Keratinocyte (primary cell): Measurements from ENCODE around the gene HDX. TPM values are rescaled to one million over a fixed set of nuclear protein-coding genes. Genes with fewer than 3 reads are reported as not detected.
"Not testable (repeated sequence)": the region's sequence is repeated elsewhere in the genome, so short reads cannot be mapped to it uniquely, and the experiment has no call there.

Experiments used
- DNase-seq: peaks from one replicate; pipeline ENCODE4 v3.0.0-alpha.2; 2011; ENCODE audit warnings: low read depth, missing footprints, low spot score
- FAIRE-seq: peaks from 2 replicates; lab custom pipeline; 2011; peaks lifted over from hg19 to GRCh38; lab: Jason Lieb, UNC
- H2AFZ ChIP-seq: 2 replicates; pipeline ENCODE4 v1.6.0; 2012; ENCODE audit warnings: low read length, control low read depth, inconsistent platforms; ENCODE audit not compliant: control insufficient read depth
- H3K27ac ChIP-seq: 2 replicates; pipeline ENCODE4 v1.5.1; 2011; ENCODE audit warnings: low read length; ENCODE audit not compliant: control insufficient read depth, insufficient read depth
- H3K27me3 ChIP-seq: 3 replicates; pipeline ENCODE4 v1.6.0; 2011; ENCODE audit warnings: low read length; ENCODE audit not compliant: control insufficient read depth, insufficient read depth; ENCODE audit errors: extremely low read depth
- H3K36me3 ChIP-seq, 2 experiments: 2 replicates in 1 of 2; 3 replicates in 1 of 2; pipeline ENCODE4 v1.5.1; 2011; ENCODE audit warnings: low read length in 2 of 2, mild to moderate bottlenecking in 1 of 2; ENCODE audit not compliant: control insufficient read depth in 2 of 2, insufficient read depth in 2 of 2; ENCODE audit errors: extremely low read depth in 1 of 2
- H3K4me1 ChIP-seq: 3 replicates; pipeline ENCODE4 v1.5.1; 2011; ENCODE audit warnings: low read length; ENCODE audit not compliant: control insufficient read depth, insufficient read depth; ENCODE audit errors: extremely low read depth
- H3K4me2 ChIP-seq: 3 replicates; pipeline ENCODE4 v1.6.0; 2011; ENCODE audit warnings: low read depth, low read length; ENCODE audit not compliant: control insufficient read depth, insufficient read depth; ENCODE audit errors: extremely low read depth
- H3K4me3 ChIP-seq, 3 experiments: fragments of 200-600 bp in 1 of 3; sonication (generic) in 1 of 3; 2 replicates in 2 of 3; 3 replicates in 1 of 3; pipeline ENCODE4 v1.5.1; 2011 to 2016; ENCODE audit warnings: low read length in 3 of 3, mild to moderate bottlenecking in 3 of 3, control low read depth in 2 of 3, inconsistent platforms in 1 of 3, low read depth in 1 of 3, mixed read lengths in 1 of 3, mixed run types in 1 of 3, moderate library complexity in 1 of 3; ENCODE audit not compliant: control insufficient read depth in 2 of 3, insufficient read depth in 2 of 3; ENCODE audit errors: extremely low read depth in 1 of 3
- H3K79me2 ChIP-seq: 2 replicates; pipeline ENCODE4 v1.6.0; 2012; ENCODE audit warnings: low read length; ENCODE audit not compliant: control insufficient read depth, insufficient read depth
- H3K9ac ChIP-seq: 3 replicates; pipeline ENCODE4 v1.6.0; 2011; ENCODE audit warnings: low read length; ENCODE audit not compliant: control insufficient read depth, insufficient read depth; ENCODE audit errors: extremely low read depth
- H3K9me1 ChIP-seq: 3 replicates; pipeline ENCODE4 v1.6.0; 2011; ENCODE audit warnings: low read length; ENCODE audit not compliant: control insufficient read depth, insufficient read depth; ENCODE audit errors: extremely low read depth
- H3K9me3 ChIP-seq: 2 replicates; pipeline ENCODE4 v1.5.1; 2012; ENCODE audit warnings: low read depth, low read length; ENCODE audit not compliant: control insufficient read depth
- H4K20me1 ChIP-seq: 3 replicates; pipeline ENCODE4 v1.6.0; 2011; ENCODE audit warnings: low read length; ENCODE audit not compliant: control insufficient read depth, insufficient read depth; ENCODE audit errors: extremely low read depth
- EZH2 ChIP-seq: IDR thresholded peaks from one replicate; pipeline ENCODE4 v1.6.1; 2012; ENCODE audit warnings: inconsistent platforms, mild to moderate bottlenecking, low read length, moderate library complexity
- dilution Hi-C: fragments of 300-500 bp; cut with MboI; formaldehyde crosslinking; loops from one replicate; pipeline ENCODE4 v1.7.0; 2020; ENCODE audit warnings: low sequenced_read_pairs; ENCODE audit not compliant: extremely low pct_ligation_motif_present
- polyA plus RNA-seq, 5 experiments: library from polyadenylated mRNA; depleted of rRNA in 3 of 5; stranded (reverse) in 3 of 5; stranded (forward) in 1 of 5; unstranded in 1 of 5; fragments of >200 nt; gene quantifications; 1 replicate in 1 of 5; 2 replicates in 3 of 5; 3 replicates in 1 of 5; pipeline versions ENCODE4 v1.2.1 to v1.2.3, GENCODE V29; 2011 to 2012; ENCODE audit warnings: missing spikeins in 2 of 5, low read depth in 1 of 5, low replicate concordance in 1 of 5
- TF ChIP-seq, protein P1 (sequence below), 3 experiments: IDR thresholded peaks in 1 of 3; conservative IDR thresholded peaks in 1 of 3; optimal IDR thresholded peaks in 1 of 3; 2 replicates in 2 of 3; 3 replicates in 1 of 3; pipeline versions ENCODE3 to v1.5.1; 2011; ENCODE audit warnings: low read length in 3 of 3, mild to moderate bottlenecking in 3 of 3, moderate library complexity in 2 of 3, control low read depth in 1 of 3, inconsistent platforms in 1 of 3; ENCODE audit not compliant: insufficient read depth in 2 of 3; ENCODE audit errors: extremely low read depth in 1 of 3

The HDX gene
- polyA plus RNA-seq, 1 donor (not counting 4 experiments of a cell fraction or from before 2014, with no cell fraction given), result 2.2 TPM

- Histone ChIP-seq H3K4me3 (no peak overlapping the region), H3K36me3 (no peaks in the 10 kb centered on the region), H4K20me1 (no peaks in the 10 kb centered on the region), H3K4me1 (no peaks in the 10 kb centered on the region), H2AFZ (no peak overlapping the region), H3K9me3 (no peaks in the 10 kb centered on the region), H3K9ac (no peak overlapping the region), H3K27me3 (no peaks in the 10 kb centered on the region), H3K4me2 (no peak overlapping the region), H3K79me2 (no peaks in the 10 kb centered on the region), H3K27ac (no peak overlapping the region), H3K9me1 (no peaks in the 10 kb centered on the region)
- dilution Hi-C loops, result no loop called here
- no peak for FAIRE-seq
- no peak for TF ChIP-seq EZH2
- TF ChIP-seq, protein P1, sequence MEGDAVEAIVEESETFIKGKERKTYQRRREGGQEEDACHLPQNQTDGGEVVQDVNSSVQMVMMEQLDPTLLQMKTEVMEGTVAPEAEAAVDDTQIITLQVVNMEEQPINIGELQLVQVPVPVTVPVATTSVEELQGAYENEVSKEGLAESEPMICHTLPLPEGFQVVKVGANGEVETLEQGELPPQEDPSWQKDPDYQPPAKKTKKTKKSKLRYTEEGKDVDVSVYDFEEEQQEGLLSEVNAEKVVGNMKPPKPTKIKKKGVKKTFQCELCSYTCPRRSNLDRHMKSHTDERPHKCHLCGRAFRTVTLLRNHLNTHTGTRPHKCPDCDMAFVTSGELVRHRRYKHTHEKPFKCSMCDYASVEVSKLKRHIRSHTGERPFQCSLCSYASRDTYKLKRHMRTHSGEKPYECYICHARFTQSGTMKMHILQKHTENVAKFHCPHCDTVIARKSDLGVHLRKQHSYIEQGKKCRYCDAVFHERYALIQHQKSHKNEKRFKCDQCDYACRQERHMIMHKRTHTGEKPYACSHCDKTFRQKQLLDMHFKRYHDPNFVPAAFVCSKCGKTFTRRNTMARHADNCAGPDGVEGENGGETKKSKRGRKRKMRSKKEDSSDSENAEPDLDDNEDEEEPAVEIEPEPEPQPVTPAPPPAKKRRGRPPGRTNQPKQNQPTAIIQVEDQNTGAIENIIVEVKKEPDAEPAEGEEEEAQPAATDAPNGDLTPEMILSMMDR (optimal IDR thresholded peaks at IDR 0.05 in 1 of 3, IDR thresholded peaks at IDR 0.05 in 1 of 3, conservative IDR thresholded peaks at IDR 0.05 in 1 of 3; ENCODE audit: extremely low read depth in 1 of 3, insufficient read depth in 2 of 3, low read length in 3 of 3), result no peak
- no peak for DNase-seq
Measured at GRCh38 chrX:84320023-84320422, 182.2 kb downstream of the HDX start.

GRCh38 chrX:84318661-84319060, 183.6 kb downstream of the HDX start:
- Histone ChIP-seq H3K9me1 (no peaks in the 10 kb centered on the region), H4K20me1 (no peaks in the 10 kb centered on the region), H3K9me3 (no peaks in the 10 kb centered on the region), H3K4me2 (no peak overlapping the region), H3K9ac (no peak overlapping the region), H3K36me3 (no peaks in the 10 kb centered on the region), H3K27me3 (no peaks in the 10 kb centered on the region), H3K79me2 (no peaks in the 10 kb centered on the region), H3K4me1 (no peaks in the 10 kb centered on the region), H3K27ac (no peak overlapping the region), H3K4me3 (no peak overlapping the region), H2AFZ (no peak overlapping the region)
- dilution Hi-C loops, result no loop called here
- no peak for FAIRE-seq
- TF ChIP-seq EZH2, result no peak
- TF ChIP-seq, protein P1 (optimal IDR thresholded peaks at IDR 0.05 in 1 of 3, IDR thresholded peaks at IDR 0.05 in 1 of 3, conservative IDR thresholded peaks at IDR 0.05 in 1 of 3; ENCODE audit: extremely low read depth in 1 of 3, insufficient read depth in 2 of 3, low read length in 3 of 3), result no peak
- no peak for DNase-seq

DNA sequence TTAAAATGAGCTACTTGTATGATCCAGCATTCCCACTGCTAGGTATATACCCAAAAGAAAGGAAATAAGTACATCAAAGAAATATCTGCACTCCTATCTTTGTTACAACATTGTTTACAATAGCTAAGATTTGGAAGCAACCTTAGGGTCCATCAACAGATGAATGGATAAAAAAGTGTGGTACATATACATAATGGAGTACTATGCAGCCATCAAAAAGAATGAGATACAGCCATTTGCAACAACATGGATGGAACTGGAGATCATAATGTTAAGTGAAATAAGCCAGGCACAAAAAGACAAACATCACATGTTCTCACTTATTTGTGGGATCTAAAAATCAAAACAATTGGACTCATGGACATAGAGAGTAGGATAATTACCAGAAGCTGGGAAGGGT, 186.3 kb downstream of the HDX start:
- H3K27me3 ChIP-seq, H4K20me1 ChIP-seq, dilution Hi-C loops, H3K27ac ChIP-seq, H3K4me1 ChIP-seq, H3K4me3 ChIP-seq, H2AFZ ChIP-seq, H3K36me3 ChIP-seq, H3K9me3 ChIP-seq, FAIRE-seq, H3K9me1 ChIP-seq, H3K4me2 ChIP-seq, DNase-seq, H3K79me2 ChIP-seq, H3K9ac ChIP-seq: not testable (repeated sequence)
